ENCODE data around the gene RILPL1.
"Not testable (repeated sequence)": the region's sequence is repeated elsewhere in the genome, so short reads cannot be mapped to it uniquely, and the experiment has no call there.

The RILPL1 gene

GRCh38 chr12:123492339-123493039 lies 41.0 kb downstream of the RILPL1 start:
- DNase-seq = not testable (repeated sequence)

GRCh38 chr12:123491481-123491880 lies 42.0 kb downstream of the RILPL1 start:
- no peak for DNase-seq

- DNase-seq = no peak
Measured at GRCh38 chr12:123491056-123491455, 42.5 kb downstream of the RILPL1 start.

GRCh38 chr12:123490089-123490488 lies 43.4 kb downstream of the RILPL1 start:
- DNase-seq = no peak

GRCh38 chr12:123489580-123489979 lies 43.9 kb downstream of the RILPL1 start:
- DNase-seq = no peak

GRCh38 chr12:123488539-123489230 lies 44.8 kb downstream of the RILPL1 start:
- no peak for DNase-seq

- DNase-seq = no peak
Measured at GRCh38 chr12:123487428-123487827, 46.1 kb downstream of the RILPL1 start.

- no peak for DNase-seq
Measured at GRCh38 chr12:123485756-123486155, 47.8 kb downstream of the RILPL1 start.

GRCh38 chr12:123483602-123484248 lies 49.8 kb downstream of the RILPL1 start:
- DNase-seq = no peak

- no peak for DNase-seq
Measured at GRCh38 chr12:123482876-123483275, 50.6 kb downstream of the RILPL1 start.

GRCh38 chr12:123481251-123481650 lies 52.3 kb downstream of the RILPL1 start:
- DNase-seq = not testable (repeated sequence)

- no peak for DNase-seq
Measured at GRCh38 chr12:123479442-123480180, 53.9 kb downstream of the RILPL1 start.

- no peak for DNase-seq
Measured at GRCh38 chr12:123478762-123479161, 54.8 kb downstream of the RILPL1 start.

GRCh38 chr12:123478069-123478468 lies 55.5 kb downstream of the RILPL1 start:
- no peak for DNase-seq

GRCh38 chr12:123475246-123475703 lies 58.2 kb downstream of the RILPL1 start:
- DNase-seq = no peak

GRCh38 chr12:123474485-123475245 lies 58.9 kb downstream of the RILPL1 start:
- peak; percentile 7 for DNase-seq

- DNase-seq = no peak
Measured at GRCh38 chr12:123472438-123472849, 61.1 kb downstream of the RILPL1 start.

GRCh38 chr12:123471374-123472068 lies 62.0 kb downstream of the RILPL1 start:
- no peak for DNase-seq

GRCh38 chr12:123469978-123470377 lies 63.5 kb downstream of the RILPL1 start:
- no peak for DNase-seq

- DNase-seq = no peak
Measured at GRCh38 chr12:123468786-123469185, 64.7 kb downstream of the RILPL1 start.

GRCh38 chr12:123465084-123465483 lies 68.4 kb downstream of the RILPL1 start:
- DNase-seq = no peak

GRCh38 chr12:123463174-123463573 lies 70.3 kb downstream of the RILPL1 start:
- DNase-seq = not testable (repeated sequence)
